B cell (primary cell): Measurements from ENCODE around the gene NSA2.

Experiments
- CTCF ChIP-seq: fragments of 200-600 bp; IDR thresholded peaks from one replicate; pipeline ENCODE4 v1.8.0; 2022; ENCODE audit warnings: antibody characterized with exemption, mild to moderate bottlenecking
- EZH2 ChIP-seq: IDR thresholded peaks from 2 replicates; pipeline ENCODE4 v1.6.1; 2012; ENCODE audit warnings: borderline replicate concordance, low read depth, mild to moderate bottlenecking, moderate library complexity, low read length; ENCODE audit not compliant: insufficient read depth, poor library complexity, severe bottlenecking

- TF ChIP-seq CTCF = no peak
- TF ChIP-seq EZH2 = no peak
Observed at GRCh38 chr5:74829413-74829812, 62.4 kb downstream of the NSA2 start.
